Measurements from ENCODE around the gene CLCN1. TPM values are rescaled to one million over a fixed set of nuclear protein-coding genes. Genes with fewer than 3 reads are reported as not detected.

Gene CLCN1
- polyA plus RNA-seq, 4 donors, result 0.19 to 24.9 TPM; not detected in 2

DNA sequence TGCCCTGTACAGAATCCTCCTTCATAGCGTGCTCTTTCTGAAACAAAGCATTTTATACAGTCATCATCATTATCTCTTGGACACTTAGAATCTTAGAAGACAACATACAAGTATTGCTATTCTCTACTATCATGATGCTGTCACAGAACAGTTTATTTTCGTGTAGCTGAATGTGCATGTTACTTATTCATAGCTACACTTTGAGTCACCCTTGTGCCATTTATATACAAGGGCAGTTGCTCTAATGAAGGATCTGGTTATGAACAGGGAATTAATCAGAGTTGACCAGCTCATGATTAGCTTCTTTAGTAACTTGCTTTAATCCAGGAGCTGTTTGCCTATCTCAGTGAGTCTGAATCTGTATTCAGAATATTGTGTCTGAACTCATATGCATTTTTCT is 16.6 kb upstream of the CLCN1 start:
- Histone ChIP-seq H3K27ac (ENCODE audit: low read depth in 1 of 3, low read length in 2 of 3) (no peak overlapping the region), H3K36me3 (ENCODE audit: control insufficient read depth in 3 of 3, insufficient read depth in 2 of 3, low read depth in 1 of 3, low read length in 3 of 3) (peaks cover 23 to 38% (median 24%) of the 10 kb centered on the region in 3 donors), H3K4me1 (ENCODE audit: control insufficient read depth in 3 of 3, insufficient read depth in 2 of 3, low read depth in 1 of 3, low read length in 2 of 3) (peaks cover 0 to 13% (median 3%) of the 10 kb centered on the region in 3 donors), H3K27me3 (ENCODE audit: control insufficient read depth in 3 of 3, insufficient read depth in 3 of 3, low read length in 3 of 3) (no peaks in the 10 kb centered on the region), H3K4me3 (ENCODE audit: low read depth in 1 of 3, low read length in 3 of 3) (no peak overlapping the region), H3K9me3 (ENCODE audit: control insufficient read depth in 2 of 2, insufficient read depth in 1 of 2, low read depth in 1 of 2, low read length in 1 of 2) (no peaks in the 10 kb centered on the region)
- FAIRE-seq (no peak), DNase-seq (no peak)
- 78 to 87% (median 84%) methylated on average over 2 of the region's 2 CpGs for WGBS, 3 donors

DNA sequence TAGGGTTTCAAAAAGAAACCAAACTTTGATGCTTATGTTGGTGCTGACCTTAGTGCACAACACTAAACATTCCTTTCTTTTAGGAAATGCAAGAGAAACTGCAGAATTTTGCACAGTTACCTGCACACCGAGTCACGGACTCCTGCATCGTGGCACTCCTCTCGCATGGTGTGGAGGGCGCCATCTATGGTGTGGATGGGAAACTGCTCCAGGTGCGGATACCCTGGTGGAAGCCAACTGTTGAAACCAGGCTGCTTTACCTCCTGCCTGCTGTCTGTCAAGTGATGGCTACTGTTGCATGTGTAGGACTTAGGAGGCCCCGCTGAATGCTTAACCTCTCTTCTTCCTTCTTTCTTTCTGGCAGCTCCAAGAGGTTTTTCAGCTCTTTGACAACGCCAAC is 16.1 kb upstream of the CLCN1 start:
- Histone ChIP-seq H3K9me3 (ENCODE audit: control insufficient read depth in 2 of 2, insufficient read depth in 1 of 2, low read depth in 1 of 2, low read length in 1 of 2) (no peaks in the 10 kb centered on the region), H3K4me1 (ENCODE audit: control insufficient read depth in 3 of 3, insufficient read depth in 2 of 3, low read depth in 1 of 3, low read length in 2 of 3) (peaks cover 0 to 13% (median 3%) of the 10 kb centered on the region in 3 donors), H3K27ac (ENCODE audit: low read depth in 1 of 3, low read length in 2 of 3) (no peak overlapping the region), H3K36me3 (ENCODE audit: control insufficient read depth in 3 of 3, insufficient read depth in 2 of 3, low read depth in 1 of 3, low read length in 3 of 3) (peaks cover 22 to 40% (median 25%) of the 10 kb centered on the region in 3 donors), H3K27me3 (ENCODE audit: control insufficient read depth in 3 of 3, insufficient read depth in 3 of 3, low read length in 3 of 3) (no peaks in the 10 kb centered on the region), H3K4me3 (ENCODE audit: low read depth in 1 of 3, low read length in 3 of 3) (no peak overlapping the region)
- 40 to 60% (median 51%) methylated on average over 8 of the region's 8 CpGs for WGBS, 3 donors
- FAIRE-seq (no peak), DNase-seq (peak; percentile 49 to 68)

DNA sequence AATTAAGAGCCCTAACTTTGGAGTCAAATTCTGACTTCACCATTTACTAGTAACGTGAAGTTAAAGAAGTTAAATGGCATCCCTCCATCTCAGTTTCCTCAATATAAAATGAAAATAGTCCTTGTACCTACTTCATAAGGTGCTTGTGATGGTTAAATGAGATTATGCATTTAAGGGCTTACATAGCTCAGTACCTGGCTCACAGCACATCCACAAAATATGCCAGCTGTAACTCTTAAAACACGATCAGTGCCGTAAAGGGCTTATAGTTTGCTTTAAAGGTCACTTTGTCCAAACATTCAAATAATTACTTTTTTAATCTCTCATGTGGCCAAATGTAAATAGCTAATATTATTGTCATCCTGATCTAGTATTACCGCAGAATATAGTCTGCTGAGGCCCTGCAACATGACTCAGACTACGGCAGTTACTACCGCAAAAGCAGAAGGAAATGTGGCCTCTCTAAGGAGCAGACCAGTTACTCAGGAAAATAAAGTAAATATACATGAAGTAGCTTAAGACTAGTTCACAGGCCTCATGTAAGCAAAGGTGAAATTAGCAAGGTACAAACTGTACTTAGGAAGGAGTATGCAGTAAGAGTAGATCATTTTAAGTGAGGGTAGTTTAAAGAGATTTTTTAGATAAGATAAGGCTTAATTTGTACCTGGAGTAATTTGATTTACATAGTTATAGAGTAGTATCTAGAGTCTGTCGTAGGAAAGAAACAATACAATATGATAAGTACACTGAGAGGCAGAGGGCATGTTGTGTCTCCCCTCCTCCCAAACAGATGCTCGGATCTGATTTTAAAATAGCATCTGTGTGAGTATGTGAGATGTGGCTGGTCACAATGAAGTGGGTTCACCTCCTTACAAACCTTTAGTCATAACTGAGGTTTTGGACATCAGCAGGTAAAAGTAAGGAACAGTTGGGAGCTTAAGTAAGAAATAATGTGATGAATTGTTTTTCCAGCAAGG is 14.7 kb upstream of the CLCN1 start:
- peaks cover 24 to 44% (median 28%) of the 10 kb centered on the region in 3 donors for H3K36me3 ChIP-seq (ENCODE audit: control insufficient read depth in 3 of 3, insufficient read depth in 2 of 3, low read depth in 1 of 3, low read length in 3 of 3)
- H3K27me3 ChIP-seq (ENCODE audit: control insufficient read depth in 3 of 3, insufficient read depth in 3 of 3, low read length in 3 of 3), result no peaks in the 10 kb centered on the region
- peaks cover 0 to 3% (median 0%) of the 10 kb centered on the region in 3 donors for H3K4me1 ChIP-seq (ENCODE audit: control insufficient read depth in 3 of 3, insufficient read depth in 2 of 3, low read depth in 1 of 3, low read length in 2 of 3)
- H3K4me3 ChIP-seq (ENCODE audit: low read depth in 1 of 3, low read length in 3 of 3), result no peak overlapping the region
- DNase-seq, result no peak
- 52 to 60% (median 58%) methylated on average over 8 of the region's 8 CpGs for WGBS, 3 donors
- H3K27ac ChIP-seq (ENCODE audit: low read depth in 1 of 3, low read length in 2 of 3), result no peak overlapping the region
- FAIRE-seq, result no peak
- no peaks in the 10 kb centered on the region for H3K9me3 ChIP-seq (ENCODE audit: control insufficient read depth in 2 of 2, insufficient read depth in 1 of 2, low read depth in 1 of 2, low read length in 1 of 2)

DNA sequence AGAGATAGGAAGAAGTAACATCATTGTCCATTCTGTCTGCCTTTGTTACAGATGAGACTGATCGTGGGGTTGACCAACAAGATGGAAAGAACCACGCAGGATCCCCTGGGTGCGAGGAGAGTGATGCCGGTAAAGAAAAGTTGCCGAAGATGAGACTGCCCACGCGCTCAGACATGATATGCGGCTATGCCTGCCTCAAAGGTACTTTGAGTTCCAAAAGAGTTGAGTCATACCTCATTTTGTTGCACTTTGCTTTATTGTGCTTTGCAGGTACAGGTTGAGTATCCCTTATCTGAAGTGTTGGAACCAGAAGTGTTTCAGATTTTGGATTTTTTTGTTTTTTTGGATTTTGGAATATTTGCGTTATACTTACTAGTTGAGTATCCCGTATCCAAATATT is 12.2 kb upstream of the CLCN1 start:
- FAIRE-seq, result no peak
- no peak overlapping the region for H3K4me3 ChIP-seq (ENCODE audit: low read depth in 1 of 3, low read length in 3 of 3)
- no peak overlapping the region for H3K27ac ChIP-seq (ENCODE audit: low read depth in 1 of 3, low read length in 2 of 3)
- H3K9me3 ChIP-seq (ENCODE audit: control insufficient read depth in 2 of 2, insufficient read depth in 1 of 2, low read depth in 1 of 2, low read length in 1 of 2), result no peaks in the 10 kb centered on the region
- H3K4me1 ChIP-seq (ENCODE audit: control insufficient read depth in 3 of 3, insufficient read depth in 2 of 3, low read depth in 1 of 3, low read length in 2 of 3), result no peaks in the 10 kb centered on the region
- no peak for DNase-seq
- peaks cover 24 to 48% (median 30%) of the 10 kb centered on the region in 3 donors for H3K36me3 ChIP-seq (ENCODE audit: control insufficient read depth in 3 of 3, insufficient read depth in 2 of 3, low read depth in 1 of 3, low read length in 3 of 3)
- no peaks in the 10 kb centered on the region for H3K27me3 ChIP-seq (ENCODE audit: control insufficient read depth in 3 of 3, insufficient read depth in 3 of 3, low read length in 3 of 3)
- WGBS, 3 donors, result 90 to 94% (median 92%) methylated on average over 10 of the region's 10 CpGs

DNA sequence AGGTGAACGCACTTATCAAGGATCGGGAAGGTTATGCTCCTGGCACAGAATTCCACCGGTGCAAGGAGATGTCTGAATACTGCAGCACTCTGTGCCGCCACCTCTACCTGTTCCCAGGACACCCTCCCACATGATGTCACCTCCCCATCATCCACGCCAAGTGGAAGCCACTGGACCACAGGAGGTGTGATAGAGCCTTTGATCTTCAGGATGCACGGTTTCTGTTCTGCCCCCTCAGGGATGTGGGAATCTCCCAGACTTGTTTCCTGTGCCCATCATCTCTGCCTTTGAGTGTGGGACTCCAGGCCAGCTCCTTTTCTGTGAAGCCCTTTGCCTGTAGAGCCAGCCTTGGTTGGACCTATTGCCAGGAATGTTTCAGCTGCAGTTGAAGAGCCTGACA is 11.0 kb upstream of the CLCN1 start:
- Histone ChIP-seq H3K4me3 (ENCODE audit: low read depth in 1 of 3, low read length in 3 of 3) (no peak overlapping the region), H3K27ac (ENCODE audit: low read depth in 1 of 3, low read length in 2 of 3) (no peak overlapping the region), H3K36me3 (ENCODE audit: control insufficient read depth in 3 of 3, insufficient read depth in 2 of 3, low read depth in 1 of 3, low read length in 3 of 3) (peaks cover 24 to 46% (median 29%) of the 10 kb centered on the region in 3 donors), H3K27me3 (ENCODE audit: control insufficient read depth in 3 of 3, insufficient read depth in 3 of 3, low read length in 3 of 3) (no peaks in the 10 kb centered on the region), H3K4me1 (ENCODE audit: control insufficient read depth in 3 of 3, insufficient read depth in 2 of 3, low read depth in 1 of 3, low read length in 2 of 3) (no peaks in the 10 kb centered on the region), H3K9me3 (ENCODE audit: control insufficient read depth in 2 of 2, insufficient read depth in 1 of 2, low read depth in 1 of 2, low read length in 1 of 2) (no peaks in the 10 kb centered on the region)
- DNase-seq, result no peak
- FAIRE-seq, result no peak
- 64 to 81% (median 72%) methylated on average over 6 of the region's 6 CpGs for WGBS, 3 donors

DNA sequence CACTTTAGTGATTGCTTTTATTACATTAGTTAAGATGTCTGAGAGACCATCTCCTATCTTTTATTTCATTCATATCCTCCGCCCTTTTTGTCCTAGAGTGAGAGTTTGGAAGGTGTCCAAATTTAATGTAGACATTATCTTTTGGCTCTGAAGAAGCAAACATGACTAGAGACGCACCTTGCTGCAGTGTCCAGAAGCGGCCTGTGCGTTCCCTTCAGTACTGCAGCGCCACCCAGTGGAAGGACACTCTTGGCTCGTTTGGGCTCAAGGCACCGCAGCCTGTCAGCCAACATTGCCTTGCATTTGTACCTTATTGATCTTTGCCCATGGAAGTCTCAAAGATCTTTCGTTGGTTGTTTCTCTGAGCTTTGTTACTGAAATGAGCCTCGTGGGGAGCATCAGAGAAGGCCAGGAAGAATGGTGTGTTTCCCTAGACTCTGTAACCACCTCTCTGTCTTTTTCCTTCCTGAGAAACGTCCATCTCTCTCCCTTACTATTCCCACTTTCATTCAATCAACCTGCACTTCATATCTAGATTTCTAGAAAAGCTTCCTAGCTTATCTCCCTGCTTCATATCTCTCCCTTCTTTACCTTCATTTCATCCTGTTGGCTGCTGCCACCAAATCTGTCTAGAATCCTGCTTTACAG is 10.4 kb upstream of the CLCN1 start:
- H3K27me3 ChIP-seq (ENCODE audit: control insufficient read depth in 3 of 3, insufficient read depth in 3 of 3, low read length in 3 of 3), result no peaks in the 10 kb centered on the region
- no peaks in the 10 kb centered on the region for H3K4me1 ChIP-seq (ENCODE audit: control insufficient read depth in 3 of 3, insufficient read depth in 2 of 3, low read depth in 1 of 3, low read length in 2 of 3)
- peaks cover 21 to 40% (median 23%) of the 10 kb centered on the region in 3 donors for H3K36me3 ChIP-seq (ENCODE audit: control insufficient read depth in 3 of 3, insufficient read depth in 2 of 3, low read depth in 1 of 3, low read length in 3 of 3)
- 12 to 50% (median 38%) methylated on average over 10 of the region's 10 CpGs for WGBS, 3 donors
- DNase-seq, result peak; percentile 81 to 92
- FAIRE-seq, result no peak
- no peak overlapping the region for H3K4me3 ChIP-seq (ENCODE audit: low read depth in 1 of 3, low read length in 3 of 3)
- peak overlapping the region in 1 of 3 donors; percentile 53 for H3K27ac ChIP-seq (ENCODE audit: low read depth in 1 of 3, low read length in 2 of 3)
- H3K9me3 ChIP-seq (ENCODE audit: control insufficient read depth in 2 of 2, insufficient read depth in 1 of 2, low read depth in 1 of 2, low read length in 1 of 2), result no peaks in the 10 kb centered on the region

DNA sequence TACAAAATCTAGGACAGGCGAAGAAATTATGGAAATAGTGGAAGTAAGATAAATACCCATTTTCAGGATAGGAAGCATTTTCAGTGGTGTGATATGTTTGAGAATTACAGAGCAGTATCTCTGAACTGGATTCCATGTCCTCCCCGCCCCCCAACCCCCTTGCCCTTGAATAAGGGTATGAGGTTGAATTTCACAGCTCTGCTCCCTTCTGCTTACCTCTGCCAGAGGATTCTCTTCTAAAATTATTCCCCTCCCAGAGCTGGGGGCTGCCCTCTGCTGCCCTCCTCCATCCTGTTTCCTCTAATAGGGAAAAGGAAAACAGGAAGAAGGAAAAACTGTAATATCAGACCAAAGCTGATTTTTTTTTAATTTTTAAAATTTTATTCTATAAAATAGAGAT is 7.3 kb upstream of the CLCN1 start:
- no peak for FAIRE-seq
- H3K27ac ChIP-seq (ENCODE audit: low read depth in 1 of 3, low read length in 2 of 3), result no peak overlapping the region
- H3K9me3 ChIP-seq (ENCODE audit: control insufficient read depth in 2 of 2, insufficient read depth in 1 of 2, low read depth in 1 of 2, low read length in 1 of 2), result no peaks in the 10 kb centered on the region
- 95 to 100% (median 96%) methylated on average over 2 of the region's 2 CpGs for WGBS, 3 donors
- no peaks in the 10 kb centered on the region for H3K27me3 ChIP-seq (ENCODE audit: control insufficient read depth in 3 of 3, insufficient read depth in 3 of 3, low read length in 3 of 3)
- no peak for DNase-seq
- peaks cover 15 to 29% (median 20%) of the 10 kb centered on the region in 3 donors for H3K36me3 ChIP-seq (ENCODE audit: control insufficient read depth in 3 of 3, insufficient read depth in 2 of 3, low read depth in 1 of 3, low read length in 3 of 3)
- H3K4me1 ChIP-seq (ENCODE audit: control insufficient read depth in 3 of 3, insufficient read depth in 2 of 3, low read depth in 1 of 3, low read length in 2 of 3), result no peaks in the 10 kb centered on the region
- H3K4me3 ChIP-seq (ENCODE audit: low read depth in 1 of 3, low read length in 3 of 3), result no peak overlapping the region

DNA sequence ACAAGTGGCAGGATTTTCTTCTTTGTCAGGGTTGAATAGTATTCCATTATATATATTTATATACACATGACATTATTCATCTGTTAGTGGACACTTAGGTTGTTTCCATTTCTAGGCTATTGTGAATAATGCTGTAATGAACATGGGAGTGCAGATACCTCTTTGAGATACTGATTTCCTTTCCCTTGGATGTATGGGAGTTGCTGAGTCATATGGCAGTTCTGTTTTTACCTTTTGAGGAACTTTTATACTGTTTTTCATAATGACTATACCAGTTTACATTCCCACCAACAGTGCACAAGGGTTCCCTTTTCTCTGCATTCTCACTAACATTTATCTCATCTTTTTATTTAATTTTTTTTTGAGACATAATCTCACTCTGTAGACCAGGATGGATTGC is 1.8 kb upstream of the CLCN1 start:
- Histone ChIP-seq H3K36me3 (ENCODE audit: control insufficient read depth in 3 of 3, insufficient read depth in 2 of 3, low read depth in 1 of 3, low read length in 3 of 3) (no peaks in the 10 kb centered on the region), H3K27me3 (ENCODE audit: control insufficient read depth in 3 of 3, insufficient read depth in 3 of 3, low read length in 3 of 3) (no peaks in the 10 kb centered on the region), H3K4me3 (ENCODE audit: low read depth in 1 of 3, low read length in 3 of 3) (no peak overlapping the region), H3K4me1 (ENCODE audit: control insufficient read depth in 3 of 3, insufficient read depth in 2 of 3, low read depth in 1 of 3, low read length in 2 of 3) (peaks cover 0 to 3% (median 0%) of the 10 kb centered on the region in 3 donors), H3K9me3 (ENCODE audit: control insufficient read depth in 2 of 2, insufficient read depth in 1 of 2, low read depth in 1 of 2, low read length in 1 of 2) (no peaks in the 10 kb centered on the region), H3K27ac (ENCODE audit: low read depth in 1 of 3, low read length in 2 of 3) (no peak overlapping the region)
- FAIRE-seq (no peak), DNase-seq (no peak)

Data from small intestine (tissue), 7 donors.